Measurements from ENCODE around the gene MAOB. TPM values are rescaled to one million over a fixed set of nuclear protein-coding genes. Genes with fewer than 3 reads are reported as not detected.

MAOB gene
- total and polyA plus RNA-seq, 7 experiments from 2014 or later = not detected

- Histone ChIP-seq H3K4me3 (ENCODE audit: low read length) (no peak overlapping the region), H3K4me1 (ENCODE audit: control insufficient read depth in 2 of 2, insufficient read depth in 2 of 2, low read length in 2 of 2) (no peaks in the 10 kb centered on the region), H3K9me3 (ENCODE audit: control insufficient read depth in 2 of 3, low read length in 3 of 3) (no peaks in the 10 kb centered on the region), H3K27me3 (ENCODE audit: control insufficient read depth in 2 of 2, insufficient read depth in 2 of 2, low read length in 2 of 2) (no peaks in the 10 kb centered on the region), H3K27ac (ENCODE audit: low read depth, low read length) (no peak overlapping the region), H3K36me3 (ENCODE audit: control insufficient read depth in 2 of 3, insufficient read depth in 3 of 3, low read length in 3 of 3) (no peaks in the 10 kb centered on the region)
- no peak for ATAC-seq
- Mint-ChIP-seq H3K9me3 (no peaks in the 10 kb centered on the region), H3K4me3 (no peak overlapping the region), H3K27me3 (no peaks in the 10 kb centered on the region), H3K27ac (no peak overlapping the region), H3K36me3 (no peaks in the 10 kb centered on the region), H3K4me1 (peaks cover 0 to under 1% (median 0%) of the 10 kb centered on the region in 7 donors)
- DNase-seq = no peak
- ChIA-PET CTCF (no interaction called here), POLR2A (no interaction called here)
- intact Hi-C loops (cut with micrococcal nuclease) = no loop called here
Observed at GRCh38 chrX:43846558-43846957, 35.7 kb downstream of the MAOB start.

- intact Hi-C loops (cut with micrococcal nuclease) = no loop called here
- Mint-ChIP-seq H3K36me3 (no peaks in the 10 kb centered on the region), H3K27me3 (no peaks in the 10 kb centered on the region), H3K27ac (no peak overlapping the region), H3K4me3 (no peak overlapping the region), H3K4me1 (no peaks in the 10 kb centered on the region), H3K9me3 (no peaks in the 10 kb centered on the region)
- no peak overlapping the region for H3K27ac ChIP-seq (ENCODE audit: low read depth, low read length)
- no peaks in the 10 kb centered on the region for H3K36me3 ChIP-seq (ENCODE audit: control insufficient read depth in 2 of 3, insufficient read depth in 3 of 3, low read length in 3 of 3)
- ChIA-PET POLR2A (no interaction called here), CTCF (no interaction called here)
- no peaks in the 10 kb centered on the region for H3K27me3 ChIP-seq (ENCODE audit: control insufficient read depth in 2 of 2, insufficient read depth in 2 of 2, low read length in 2 of 2)
- DNase-seq = no peak
- ATAC-seq = no peak
- H3K4me1 ChIP-seq (ENCODE audit: control insufficient read depth in 2 of 2, insufficient read depth in 2 of 2, low read length in 2 of 2) = no peaks in the 10 kb centered on the region
- no peak overlapping the region for H3K4me3 ChIP-seq (ENCODE audit: low read length)
- H3K9me3 ChIP-seq (ENCODE audit: control insufficient read depth in 2 of 3, low read length in 3 of 3) = no peaks in the 10 kb centered on the region
Observed at GRCh38 chrX:43845776-43846175, 36.5 kb downstream of the MAOB start.

- intact Hi-C loops (cut with micrococcal nuclease) = no loop called here
- Histone ChIP-seq H3K36me3 (ENCODE audit: control insufficient read depth in 2 of 3, insufficient read depth in 3 of 3, low read length in 3 of 3) (no peaks in the 10 kb centered on the region), H3K4me1 (ENCODE audit: control insufficient read depth in 2 of 2, insufficient read depth in 2 of 2, low read length in 2 of 2) (no peaks in the 10 kb centered on the region), H3K27me3 (ENCODE audit: control insufficient read depth in 2 of 2, insufficient read depth in 2 of 2, low read length in 2 of 2) (no peaks in the 10 kb centered on the region), H3K4me3 (ENCODE audit: low read length) (no peak overlapping the region), H3K9me3 (ENCODE audit: control insufficient read depth in 2 of 3, low read length in 3 of 3) (no peaks in the 10 kb centered on the region), H3K27ac (ENCODE audit: low read depth, low read length) (no peak overlapping the region)
- CTCF ChIA-PET = no interaction called here
- POLR2A ChIA-PET = no interaction called here
- ATAC-seq = no peak
- H3K4me3 Mint-ChIP-seq = no peak overlapping the region
- H3K4me1 Mint-ChIP-seq = no peaks in the 10 kb centered on the region
- no peak for DNase-seq
- H3K9me3 Mint-ChIP-seq = no peaks in the 10 kb centered on the region
- no peak overlapping the region for H3K27ac Mint-ChIP-seq
- peaks cover 0 to 6% (median 0%) of the 10 kb centered on the region in 5 donors for H3K27me3 Mint-ChIP-seq
- H3K36me3 Mint-ChIP-seq = no peaks in the 10 kb centered on the region
Observed at GRCh38 chrX:43840265-43840664, 42.0 kb downstream of the MAOB start.

- no peak overlapping the region for H3K4me3 Mint-ChIP-seq
- no peak overlapping the region for H3K27ac Mint-ChIP-seq
- intact Hi-C loops (cut with micrococcal nuclease) = loop anchor here (1.0 to 10.0 kb wide), 4 partner anchors 118 to 1234 kb away; no protein-coding TSS in a partner anchor
- ChIA-PET POLR2A (no interaction called here), CTCF (interaction anchor here (0.7 to 1.2 kb wide), 2 partner anchors 28 to 466 kb away, joined by 3 to 4 read pairs; no protein-coding TSS in a partner anchor)
- no peaks in the 10 kb centered on the region for H3K27me3 ChIP-seq (ENCODE audit: control insufficient read depth in 2 of 2, insufficient read depth in 2 of 2, low read length in 2 of 2)
- H3K27me3 Mint-ChIP-seq = peaks cover 0 to 6% (median 0%) of the 10 kb centered on the region in 5 donors
- no peak overlapping the region for H3K4me3 ChIP-seq (ENCODE audit: low read length)
- ATAC-seq = no peak
- H3K27ac ChIP-seq (ENCODE audit: low read depth, low read length) = no peak overlapping the region
- H3K36me3 Mint-ChIP-seq = no peaks in the 10 kb centered on the region
- H3K9me3 ChIP-seq (ENCODE audit: control insufficient read depth in 2 of 3, low read length in 3 of 3) = no peaks in the 10 kb centered on the region
- H3K4me1 Mint-ChIP-seq = no peaks in the 10 kb centered on the region
- DNase-seq = peak in 5 of 9 donors; percentile 8 to 39 (median 20)
- H3K4me1 ChIP-seq (ENCODE audit: control insufficient read depth in 2 of 2, insufficient read depth in 2 of 2, low read length in 2 of 2) = no peaks in the 10 kb centered on the region
- no peaks in the 10 kb centered on the region for H3K36me3 ChIP-seq (ENCODE audit: control insufficient read depth in 2 of 3, insufficient read depth in 3 of 3, low read length in 3 of 3)
- no peaks in the 10 kb centered on the region for H3K9me3 Mint-ChIP-seq
Observed at GRCh38 chrX:43836435-43837184, 45.6 kb downstream of the MAOB start.

- Mint-ChIP-seq H3K4me3 (no peak overlapping the region), H3K36me3 (no peaks in the 10 kb centered on the region), H3K4me1 (no peaks in the 10 kb centered on the region), H3K27ac (no peak overlapping the region), H3K9me3 (no peaks in the 10 kb centered on the region), H3K27me3 (peaks cover 0 to 10% (median 0%) of the 10 kb centered on the region in 5 donors)
- ChIA-PET POLR2A (no interaction called here), CTCF (interaction anchor here (0.7 to 1.4 kb wide), 3 partner anchors 29 to 467 kb away, joined by 3 to 4 read pairs (median 3); no protein-coding TSS in a partner anchor)
- no peak for DNase-seq
- Histone ChIP-seq H3K9me3 (ENCODE audit: control insufficient read depth in 2 of 3, low read length in 3 of 3) (no peaks in the 10 kb centered on the region), H3K4me3 (ENCODE audit: low read length) (no peak overlapping the region), H3K27me3 (ENCODE audit: control insufficient read depth in 2 of 2, insufficient read depth in 2 of 2, low read length in 2 of 2) (no peaks in the 10 kb centered on the region), H3K27ac (ENCODE audit: low read depth, low read length) (no peak overlapping the region), H3K4me1 (ENCODE audit: control insufficient read depth in 2 of 2, insufficient read depth in 2 of 2, low read length in 2 of 2) (no peaks in the 10 kb centered on the region), H3K36me3 (ENCODE audit: control insufficient read depth in 2 of 3, insufficient read depth in 3 of 3, low read length in 3 of 3) (no peaks in the 10 kb centered on the region)
- intact Hi-C loops (cut with micrococcal nuclease) = loop anchor here in 1 of 2 donors (10.0 kb wide), 1 partner anchor 119 kb away; no protein-coding TSS in a partner anchor
- ATAC-seq = no peak
Observed at GRCh38 chrX:43835559-43835958, 46.7 kb downstream of the MAOB start.

- DNase-seq (no peak), ATAC-seq (no peak)
- peaks cover 0 to 1% (median 0%) of the 10 kb centered on the region in 11 donors for H3K9me3 Mint-ChIP-seq
- no peaks in the 10 kb centered on the region for H3K27me3 ChIP-seq (ENCODE audit: control insufficient read depth in 2 of 2, insufficient read depth in 2 of 2, low read length in 2 of 2)
- H3K27ac ChIP-seq (ENCODE audit: low read depth, low read length) = no peak overlapping the region
- no peak overlapping the region for H3K27ac Mint-ChIP-seq
- CTCF ChIA-PET = no interaction called here
- no peaks in the 10 kb centered on the region for H3K9me3 ChIP-seq (ENCODE audit: control insufficient read depth in 2 of 3, low read length in 3 of 3)
- H3K4me1 Mint-ChIP-seq = no peaks in the 10 kb centered on the region
- POLR2A ChIA-PET = no interaction called here
- no peak overlapping the region for H3K4me3 ChIP-seq (ENCODE audit: low read length)
- peaks cover 0 to 1% (median 0%) of the 10 kb centered on the region in 5 donors for H3K36me3 Mint-ChIP-seq
- H3K27me3 Mint-ChIP-seq = peaks cover 0 to 4% (median 0%) of the 10 kb centered on the region in 5 donors
- no peaks in the 10 kb centered on the region for H3K36me3 ChIP-seq (ENCODE audit: control insufficient read depth in 2 of 3, insufficient read depth in 3 of 3, low read length in 3 of 3)
- intact Hi-C loops (cut with micrococcal nuclease) = no loop called here
- no peaks in the 10 kb centered on the region for H3K4me1 ChIP-seq (ENCODE audit: control insufficient read depth in 2 of 2, insufficient read depth in 2 of 2, low read length in 2 of 2)
- no peak overlapping the region for H3K4me3 Mint-ChIP-seq
Observed at GRCh38 chrX:43827791-43828190, 54.5 kb downstream of the MAOB start.

GRCh38 chrX:43822014-43822413 lies 60.2 kb downstream of the MAOB start:
- no peak overlapping the region for H3K27ac ChIP-seq (ENCODE audit: low read depth, low read length)
- H3K4me1 ChIP-seq (ENCODE audit: control insufficient read depth in 2 of 2, insufficient read depth in 2 of 2, low read length in 2 of 2) = no peaks in the 10 kb centered on the region
- H3K4me1 Mint-ChIP-seq = no peaks in the 10 kb centered on the region
- no peak for ATAC-seq
- peaks cover 0 to 1% (median 0%) of the 10 kb centered on the region in 5 donors for H3K36me3 Mint-ChIP-seq
- ChIA-PET CTCF (no interaction called here), POLR2A (no interaction called here)
- no peak for DNase-seq
- H3K4me3 Mint-ChIP-seq = no peak overlapping the region
- H3K4me3 ChIP-seq (ENCODE audit: low read length) = no peak overlapping the region
- H3K36me3 ChIP-seq (ENCODE audit: control insufficient read depth in 2 of 3, insufficient read depth in 3 of 3, low read length in 3 of 3) = no peaks in the 10 kb centered on the region
- peaks cover 0 to 1% (median 0%) of the 10 kb centered on the region in 11 donors for H3K9me3 Mint-ChIP-seq
- H3K27ac Mint-ChIP-seq = no peak overlapping the region
- H3K9me3 ChIP-seq (ENCODE audit: control insufficient read depth in 2 of 3, low read length in 3 of 3) = no peaks in the 10 kb centered on the region
- H3K27me3 Mint-ChIP-seq = peaks cover 0 to 8% (median 4%) of the 10 kb centered on the region in 5 donors
- H3K27me3 ChIP-seq (ENCODE audit: control insufficient read depth in 2 of 2, insufficient read depth in 2 of 2, low read length in 2 of 2) = no peaks in the 10 kb centered on the region
- intact Hi-C loops (cut with micrococcal nuclease) = no loop called here
